ENCODE measurements around the gene ZNF555. TPM values are rescaled to one million over a fixed set of nuclear protein-coding genes. Genes with fewer than 3 reads are reported as not detected.

The ZNF555 gene
- total and polyA plus RNA-seq, 2 of the 13 experiments (the other 11 are each of a cell fraction or from before 2014, with no cell fraction given), result 5.0 to 8.0 TPM

DNA sequence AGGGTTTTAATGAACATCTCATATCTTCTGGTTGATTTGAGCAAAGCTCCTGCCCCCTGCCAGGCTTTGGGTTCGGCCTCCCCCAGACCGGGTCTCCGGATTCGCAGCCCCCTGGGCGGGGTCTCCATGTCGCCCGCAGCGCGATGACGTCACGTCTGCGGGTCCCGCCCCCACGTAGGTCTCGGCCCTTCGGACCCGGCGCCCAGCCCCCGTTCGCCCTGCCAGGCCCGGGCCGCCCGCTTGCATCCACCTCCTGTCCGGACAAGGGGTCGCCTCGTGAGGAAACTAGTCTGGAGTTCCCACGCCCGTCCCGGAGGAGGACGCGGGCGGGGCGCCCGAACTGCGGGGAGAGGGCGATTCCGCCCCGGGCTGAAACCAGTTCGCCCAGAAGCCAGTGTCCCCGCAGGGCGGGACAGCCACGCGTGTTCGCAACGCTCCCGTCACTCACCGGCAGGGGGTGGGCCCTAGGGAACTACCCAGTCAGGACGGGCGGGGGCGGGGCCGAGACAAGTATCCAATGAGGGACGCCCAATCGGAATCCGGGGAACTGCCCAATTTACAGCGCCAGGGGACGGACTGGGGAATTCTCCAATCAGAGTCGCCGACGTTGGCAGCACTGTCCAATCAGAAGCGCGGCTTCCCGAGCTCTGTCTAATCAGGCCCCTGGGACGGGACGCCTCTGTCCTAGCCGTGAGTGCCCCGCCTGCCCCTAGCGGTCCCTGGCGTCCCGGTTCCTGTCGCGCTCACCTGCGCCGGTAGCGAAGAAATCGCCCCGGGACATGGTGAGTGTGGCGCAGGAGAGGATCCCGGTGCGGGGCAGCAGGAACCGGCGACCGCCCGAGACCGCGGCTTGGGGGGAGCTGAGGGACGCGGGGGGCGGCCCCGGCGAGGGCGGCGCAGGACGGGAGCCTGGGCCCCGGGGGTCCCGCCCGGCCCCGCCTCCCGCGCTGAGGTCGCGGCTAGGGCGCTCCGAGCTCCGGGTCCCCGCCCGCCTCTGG lies at the start of gene ZNF555 (continued):
- no peak for TF ChIP-seq ZNF101 (CRISPR knock-in tag; IDR thresholded peaks at IDR 0.05; ENCODE audit: borderline replicate concordance, low read depth)
- TF ChIP-seq RFX5 (IDR thresholded peaks at IDR 0.05; ENCODE audit: low read depth, low read length), result peak; percentile 12; the same call in 1 of the 2 replicates
- no peak for TF ChIP-seq IRX3 (CRISPR knock-in tag; IDR thresholded peaks at IDR 0.05; ENCODE audit: borderline replicate concordance, low read depth)
- TF ChIP-seq ZNF264 (CRISPR knock-in tag; IDR thresholded peaks at IDR 0.05), result peak; percentile 51; the same call in 1 of the 2 replicates
- TF ChIP-seq ZNF616 (CRISPR knock-in tag; IDR thresholded peaks at IDR 0.05; ENCODE audit: low read depth), result no peak
- TF ChIP-seq ATF7-NPFF (CRISPR knock-in tag; IDR thresholded peaks at IDR 0.05; ENCODE audit: low read depth), result peak; percentile 89
- TF ChIP-seq NR2F2 (IDR thresholded peaks at IDR 0.05; ENCODE audit: borderline replicate concordance, low read depth), result no peak
- TF ChIP-seq DNMT1 (CRISPR knock-in tag; IDR thresholded peaks at IDR 0.05), result no peak
- TF ChIP-seq ZNF143 (CRISPR knock-in tag; IDR thresholded peaks at IDR 0.05), result peak; percentile 47; the same call in 1 of the 2 replicates
- peak; percentile 22; the same call in 1 of the 2 replicates for TF ChIP-seq ETV5 (CRISPR knock-in tag; IDR thresholded peaks at IDR 0.05; ENCODE audit: borderline replicate concordance)
- no peak for TF ChIP-seq CBX2 (IDR thresholded peaks at IDR 0.05; ENCODE audit: low read depth, low read length)
- no peak for TF ChIP-seq CBX2 (CRISPR knock-in tag; IDR thresholded peaks at IDR 0.05; ENCODE audit: low read depth)
- TF ChIP-seq ISX (CRISPR knock-in tag; conservative IDR thresholded peaks at IDR 0.05), result peak; percentile 86; the same call in 1 of the 2 replicates
- TF ChIP-seq THYN1 (CRISPR knock-in tag; IDR thresholded peaks at IDR 0.05; ENCODE audit: borderline replicate concordance, low read depth), result no peak
- TF ChIP-seq ATF5 (CRISPR knock-in tag; IDR thresholded peaks at IDR 0.05; ENCODE audit: low read depth), result no peak
- 0 out of 2 replicates have a peak, but pooled peaks have one; percentile 5 for TF ChIP-seq HNRNPL (IDR thresholded peaks at IDR 0.05; ENCODE audit: low read depth, low read length)
- TF ChIP-seq ZNF3 (CRISPR knock-in tag; IDR thresholded peaks at IDR 0.05), result no peak
- 0 out of 2 replicates have a peak, but pooled peaks have one; percentile 12 for TF ChIP-seq MEIS2 (CRISPR knock-in tag; IDR thresholded peaks at IDR 0.05)
- no peak for TF ChIP-seq NCOA5 (CRISPR knock-in tag; IDR thresholded peaks at IDR 0.05)
- peak; percentile 81 for TF ChIP-seq NR1H2 (CRISPR knock-in tag; IDR thresholded peaks at IDR 0.05; ENCODE audit: borderline replicate concordance, low read depth)
- TF ChIP-seq ZFP36L1 (CRISPR knock-in tag; IDR thresholded peaks at IDR 0.05), result no peak
- TF ChIP-seq, protein P1, sequence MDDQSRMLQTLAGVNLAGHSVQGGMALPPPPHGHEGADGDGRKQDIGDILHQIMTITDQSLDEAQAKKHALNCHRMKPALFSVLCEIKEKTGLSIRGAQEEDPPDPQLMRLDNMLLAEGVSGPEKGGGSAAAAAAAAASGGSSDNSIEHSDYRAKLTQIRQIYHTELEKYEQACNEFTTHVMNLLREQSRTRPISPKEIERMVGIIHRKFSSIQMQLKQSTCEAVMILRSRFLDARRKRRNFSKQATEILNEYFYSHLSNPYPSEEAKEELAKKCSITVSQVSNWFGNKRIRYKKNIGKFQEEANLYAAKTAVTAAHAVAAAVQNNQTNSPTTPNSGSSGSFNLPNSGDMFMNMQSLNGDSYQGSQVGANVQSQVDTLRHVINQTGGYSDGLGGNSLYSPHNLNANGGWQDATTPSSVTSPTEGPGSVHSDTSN (CRISPR knock-in tag; IDR thresholded peaks at IDR 0.05; ENCODE audit: borderline replicate concordance), result 0 out of 2 replicates have a peak, but pooled peaks have one; percentile 19
- TF ChIP-seq ZNF83 (CRISPR knock-in tag; IDR thresholded peaks at IDR 0.05; ENCODE audit: borderline replicate concordance), result no peak; the same call in 1 of the 2 replicates
- TF ChIP-seq UBTF (CRISPR knock-in tag; IDR thresholded peaks at IDR 0.05), result peak; percentile 83
- no peak; the same call in 1 of the 2 replicates for TF ChIP-seq ZNF850 (CRISPR knock-in tag; conservative IDR thresholded peaks at IDR 0.05)
- TF ChIP-seq U2AF2 (IDR thresholded peaks at IDR 0.05; ENCODE audit: low read depth, low read length), result no peak
